ENCODE data around the gene TNFRSF11A. TPM values are rescaled to one million over a fixed set of nuclear protein-coding genes. Genes with fewer than 3 reads are reported as not detected.

TNFRSF11A gene
- total and polyA plus RNA-seq, 2 donors (not counting 1 experiment from before 2014, with no cell fraction given): 0.01 to 1.7 TPM

DNA sequence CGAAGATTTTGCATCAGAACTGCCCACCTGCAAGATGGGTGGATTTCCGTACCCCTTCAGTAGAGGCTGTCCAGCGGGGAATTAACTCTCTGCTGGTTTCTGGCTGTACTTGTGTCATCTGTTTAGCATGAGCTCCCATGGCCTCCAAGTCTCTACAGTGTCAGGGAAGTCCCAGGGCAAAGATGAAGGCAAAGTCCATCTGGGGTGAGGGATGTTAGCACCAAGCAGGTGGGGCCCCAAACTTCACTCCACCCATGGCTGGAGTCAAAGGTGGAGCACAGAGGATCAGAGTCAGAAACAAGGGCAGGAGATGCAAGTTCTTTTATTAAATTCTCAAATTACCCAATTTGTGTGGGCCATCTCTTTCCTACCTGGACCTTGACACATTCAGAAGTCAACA is 78.0 kb downstream of the TNFRSF11A start:
- H3K4me1 Mint-ChIP-seq: peaks cover 8% of the 10 kb centered on the region
- Histone ChIP-seq H3K36me3 (replicated peaks in 1 of 2; ENCODE audit: control extremely low read depth in 1 of 2, control insufficient read depth in 1 of 2, extremely low read depth in 1 of 2, insufficient read depth in 2 of 2, low read length in 1 of 2) (no peaks in the 10 kb centered on the region), H2AFZ (ENCODE audit: insufficient read depth, low read depth, low read length, poor library complexity, severe bottlenecking) (no peak overlapping the region), H3K9me3 (ENCODE audit: control extremely low read depth in 1 of 3, control insufficient read depth in 2 of 3, insufficient read depth in 1 of 3, low read length in 2 of 3) (no peaks in the 10 kb centered on the region), H3K4me2 (replicated peaks; ENCODE audit: low read depth, low read length, poor library complexity, severe bottlenecking) (no peak overlapping the region), H3K27ac (ENCODE audit: low read length in 2 of 2) (no peak overlapping the region), H4K20me1 (ENCODE audit: control insufficient read depth, insufficient read depth, low read length, poor library complexity, severe bottlenecking) (no peaks in the 10 kb centered on the region), H3K27me3 (replicated peaks in 1 of 4; ENCODE audit: control extremely low read depth in 1 of 4, control insufficient read depth in 3 of 4, insufficient read depth in 4 of 4, low read length in 3 of 4) (no peaks in the 10 kb centered on the region), H3K79me2 (ENCODE audit: control insufficient read depth, insufficient read depth, low read length) (no peaks in the 10 kb centered on the region), H3K9ac (ENCODE audit: low read length) (no peak overlapping the region), H3K4me3 (ENCODE audit: control extremely low read depth in 1 of 5, extremely low read depth in 1 of 5, insufficient read depth in 1 of 5, low read depth in 2 of 5, low read length in 4 of 5) (no peak overlapping the region), H3K4me1 (ENCODE audit: control insufficient read depth in 2 of 2, insufficient read depth in 2 of 2, low read length in 2 of 2) (peaks cover 5 to 8% of the 10 kb centered on the region in 2 donors)
- no peak for TF ChIP-seq EZH2 (IDR thresholded peaks at IDR 0.05; ENCODE audit: borderline replicate concordance, insufficient read depth, low read depth, low read length, poor library complexity, severe bottlenecking)
- TF ChIP-seq, protein P1, sequence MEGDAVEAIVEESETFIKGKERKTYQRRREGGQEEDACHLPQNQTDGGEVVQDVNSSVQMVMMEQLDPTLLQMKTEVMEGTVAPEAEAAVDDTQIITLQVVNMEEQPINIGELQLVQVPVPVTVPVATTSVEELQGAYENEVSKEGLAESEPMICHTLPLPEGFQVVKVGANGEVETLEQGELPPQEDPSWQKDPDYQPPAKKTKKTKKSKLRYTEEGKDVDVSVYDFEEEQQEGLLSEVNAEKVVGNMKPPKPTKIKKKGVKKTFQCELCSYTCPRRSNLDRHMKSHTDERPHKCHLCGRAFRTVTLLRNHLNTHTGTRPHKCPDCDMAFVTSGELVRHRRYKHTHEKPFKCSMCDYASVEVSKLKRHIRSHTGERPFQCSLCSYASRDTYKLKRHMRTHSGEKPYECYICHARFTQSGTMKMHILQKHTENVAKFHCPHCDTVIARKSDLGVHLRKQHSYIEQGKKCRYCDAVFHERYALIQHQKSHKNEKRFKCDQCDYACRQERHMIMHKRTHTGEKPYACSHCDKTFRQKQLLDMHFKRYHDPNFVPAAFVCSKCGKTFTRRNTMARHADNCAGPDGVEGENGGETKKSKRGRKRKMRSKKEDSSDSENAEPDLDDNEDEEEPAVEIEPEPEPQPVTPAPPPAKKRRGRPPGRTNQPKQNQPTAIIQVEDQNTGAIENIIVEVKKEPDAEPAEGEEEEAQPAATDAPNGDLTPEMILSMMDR (IDR thresholded peaks at IDR 0.05): no peak
- intact Hi-C loops (cut with micrococcal nuclease): no loop called here
- H3K9me3 Mint-ChIP-seq (ENCODE audit: insufficient read depth): no peaks in the 10 kb centered on the region
- ATAC-seq (ENCODE audit: low read depth): no peak
- 93% methylated on average over 3 of the region's 3 CpGs for WGBS (ENCODE audit: insufficient coverage)
- no peak overlapping the region for H3K27ac Mint-ChIP-seq
- ChIA-PET POLR2A (no interaction called here), CTCF (no interaction called here)
- H3K27me3 Mint-ChIP-seq: peaks cover 7% of the 10 kb centered on the region
- no peak for DNase-seq
- no peak overlapping the region for H3K4me3 Mint-ChIP-seq

DNA sequence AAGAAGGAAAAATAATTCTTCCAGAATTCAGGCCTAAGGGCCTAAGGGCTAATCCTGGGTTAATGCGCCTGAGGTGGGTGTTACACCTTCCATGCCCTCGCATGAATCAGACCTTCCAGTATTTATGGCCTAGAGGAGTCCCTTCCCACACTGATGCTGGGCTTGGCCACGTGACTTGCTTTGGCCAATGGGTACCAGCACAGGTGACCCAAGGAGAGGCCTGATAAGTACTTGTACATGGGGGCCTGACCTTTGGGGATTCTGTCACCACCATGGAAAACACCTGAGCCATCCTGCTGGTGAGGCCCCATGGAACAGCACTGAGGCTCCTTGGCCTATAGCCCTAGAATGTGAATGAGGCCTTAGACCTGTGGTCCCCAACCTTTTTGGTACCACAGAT is 79.8 kb downstream of the TNFRSF11A start:
- Histone ChIP-seq H3K4me1 (ENCODE audit: control insufficient read depth in 2 of 2, insufficient read depth in 2 of 2, low read length in 2 of 2) (peaks cover 2% of the 10 kb centered on the region in 2 donors), H3K9ac (ENCODE audit: low read length) (no peak overlapping the region), H3K4me2 (replicated peaks; ENCODE audit: low read depth, low read length, poor library complexity, severe bottlenecking) (no peak overlapping the region), H2AFZ (ENCODE audit: insufficient read depth, low read depth, low read length, poor library complexity, severe bottlenecking) (no peak overlapping the region), H3K27me3 (replicated peaks in 1 of 4; ENCODE audit: control extremely low read depth in 1 of 4, control insufficient read depth in 3 of 4, insufficient read depth in 4 of 4, low read length in 3 of 4) (no peaks in the 10 kb centered on the region), H3K36me3 (replicated peaks in 1 of 2; ENCODE audit: control extremely low read depth in 1 of 2, control insufficient read depth in 1 of 2, extremely low read depth in 1 of 2, insufficient read depth in 2 of 2, low read length in 1 of 2) (no peaks in the 10 kb centered on the region), H3K27ac (ENCODE audit: low read length in 2 of 2) (no peak overlapping the region), H3K4me3 (ENCODE audit: control extremely low read depth in 1 of 5, extremely low read depth in 1 of 5, insufficient read depth in 1 of 5, low read depth in 2 of 5, low read length in 4 of 5) (no peak overlapping the region), H4K20me1 (ENCODE audit: control insufficient read depth, insufficient read depth, low read length, poor library complexity, severe bottlenecking) (no peaks in the 10 kb centered on the region), H3K79me2 (ENCODE audit: control insufficient read depth, insufficient read depth, low read length) (no peaks in the 10 kb centered on the region), H3K9me3 (ENCODE audit: control extremely low read depth in 1 of 3, control insufficient read depth in 2 of 3, insufficient read depth in 1 of 3, low read length in 2 of 3) (no peaks in the 10 kb centered on the region)
- DNase-seq: no peak
- intact Hi-C loops (cut with micrococcal nuclease): no loop called here
- TF ChIP-seq, protein P1 (IDR thresholded peaks at IDR 0.05): no peak
- TF ChIP-seq EZH2 (IDR thresholded peaks at IDR 0.05; ENCODE audit: borderline replicate concordance, insufficient read depth, low read depth, low read length, poor library complexity, severe bottlenecking): no peak
- Mint-ChIP-seq H3K4me1 (peaks cover 3% of the 10 kb centered on the region), H3K27ac (no peak overlapping the region), H3K27me3 (peaks cover 7% of the 10 kb centered on the region), H3K9me3 (ENCODE audit: insufficient read depth) (no peaks in the 10 kb centered on the region), H3K4me3 (no peak overlapping the region)
- ChIA-PET POLR2A (no interaction called here), CTCF (no interaction called here)
- WGBS (ENCODE audit: insufficient coverage): 83% methylated on average over 2 of the region's 3 CpGs
- ATAC-seq (ENCODE audit: low read depth): no peak

Measured in B cell (primary cell).